HT1080 (cell line): Measurements from ENCODE around the gene ASAP2. TPM values are rescaled to one million over a fixed set of nuclear protein-coding genes. Genes with fewer than 3 reads are reported as not detected.
A peak's percentile ranks its signal among the peaks of the same experiment; 100 is the strongest.

Experiments
- DNase-seq: peaks from one replicate; pipeline ENCODE4 v3.0.0-alpha.2; 2015; ENCODE audit warnings: low read depth
- total RNA-seq: library from RNA; depleted of rRNA; stranded (reverse); fragments of >200 nt; shearing (Covaris generic); gene quantifications from 2 replicates; pipeline ENCODE4 v1.2.3, GENCODE V29; 2014; rRNA removed

ASAP2 gene
- total RNA-seq, 1 experiment from 2014 or later = 24.0 TPM

- DNase-seq = peak; percentile 47
Measured at GRCh38 chr2:9422321-9423099, 215.9 kb downstream of the ASAP2 start.

GRCh38 chr2:9423100-9423921, 216.7 kb downstream of the ASAP2 start, which contains the start of the genes CPSF3 and ITGB1BP1:
CPSF3 (plus strand) TSS chr2:9423654; CDS start chr2:9423774, 120 bp downstream.
ITGB1BP1 (minus strand) TSS chr2:9423528; CDS start chr2:9418697, 4,831 bp downstream.
- peak; percentile 94 for DNase-seq

GRCh38 chr2:9423922-9424272, 217.3 kb downstream of the ASAP2 start:
- no peak for DNase-seq

GRCh38 chr2:9424447-9425164, 218.0 kb downstream of the ASAP2 start:
- DNase-seq = no peak

GRCh38 chr2:9428965-9429577, 222.5 kb downstream of the ASAP2 start:
- DNase-seq = no peak

- peak; percentile 33 for DNase-seq
Measured at GRCh38 chr2:9430316-9431293, 224.0 kb downstream of the ASAP2 start.

- DNase-seq = no peak
Measured at GRCh38 chr2:9434489-9434888, 227.9 kb downstream of the ASAP2 start.

GRCh38 chr2:9439536-9439935, 232.9 kb downstream of the ASAP2 start:
- DNase-seq = no peak

- no peak for DNase-seq
Measured at GRCh38 chr2:9440058-9440727, 233.6 kb downstream of the ASAP2 start.

GRCh38 chr2:9441556-9441955, 234.9 kb downstream of the ASAP2 start:
- no peak for DNase-seq

GRCh38 chr2:9443526-9443925, 236.9 kb downstream of the ASAP2 start:
- no peak for DNase-seq

GRCh38 chr2:9445089-9445488, 238.5 kb downstream of the ASAP2 start:
- DNase-seq = no peak

- DNase-seq = no peak
Measured at GRCh38 chr2:9451231-9451630, 244.6 kb downstream of the ASAP2 start.

Other genes starting within 250 kb of the ASAP2 start
- gene MBOAT2, start 203.1 kb upstream of the ASAP2 start, total RNA-seq = 26.4 and 35.4 TPM in 2 replicates
- 94.0 and 123 TPM in 2 replicates for gene ITGB1BP1, start 216.7 kb downstream of the ASAP2 start, total RNA-seq
- 81.5 and 108 TPM in 2 replicates for gene CPSF3, start 216.8 kb downstream of the ASAP2 start, total RNA-seq